HepG2 (cell line): ENCODE measurements around the gene ST6GALNAC3. TPM values are rescaled to one million over a fixed set of nuclear protein-coding genes. Genes with fewer than 3 reads are reported as not detected.

Source experiments
- ATAC-seq: fragments of 200-7000 bp; cut with Tn5 transposase; 3 replicates; pipeline ENCODE4 v1.9.1; 2020; ENCODE audit warnings: mild to moderate bottlenecking, moderate library complexity
- BruUV-seq: library from RNA; stranded (reverse); fragments of 400-500 nt; replicated peaks from 2 replicates; lab custom pipeline; 2021; lab: Mats Ljungman, UMichigan
- CTCF ChIA-PET: fragments of 300-600 bp; formaldehyde crosslinking; extraction: SDS; loops from one replicate; lab custom pipeline; 2021; ENCODE audit warnings: low total read pairs, inconsistent platforms, low intra/inter-chr PET ratio; lab: Yijun Ruan, JAX
- POLR2A ChIA-PET: fragments of 350-600 bp; sonication (Branson Sonifier 250); formaldehyde crosslinking; loops from one replicate; lab custom pipeline; 2020; ENCODE audit warnings: antibody characterized with exemption, inconsistent platforms; lab: Yijun Ruan, JAX
- DNase-seq: peaks from one replicate; pipeline ENCODE4 v3.0.0-alpha.2; 2015; ENCODE audit warnings: low spot score
- FAIRE-seq: peaks from 3 replicates; lab custom pipeline; 2011; peaks lifted over from hg19 to GRCh38; lab: Jason Lieb, UNC
- H2AFZ ChIP-seq: one replicate; pipeline ENCODE4 v1.6.1; 2011; ENCODE audit warnings: low read length, inconsistent platforms
- H3K27ac ChIP-seq: fragments of 300-600 bp; 3 replicates; pipeline ENCODE4 v1.8.0; 2011; ENCODE audit warnings: mixed run types, mild to moderate bottlenecking, mixed read lengths, low read length, inconsistent platforms; ENCODE audit not compliant: insufficient read depth; ENCODE audit errors: extremely low read length
- H3K27me3 ChIP-seq, 2 experiments: fragments of 200-600 bp in 1 of 2; 2 replicates in 1 of 2; 3 replicates in 1 of 2; pipeline versions ENCODE4 v1.6.0 to v1.8.0; 2011; ENCODE audit warnings: low read length in 2 of 2, mild to moderate bottlenecking in 2 of 2, moderate library complexity in 2 of 2, inconsistent platforms in 1 of 2; ENCODE audit not compliant: insufficient read depth in 2 of 2, control insufficient read depth in 1 of 2
- H3K36me3 ChIP-seq, 2 experiments: fragments of 200-600 bp in 1 of 2; replicated peaks in 1 of 2; 2 replicates in 1 of 2; 3 replicates in 1 of 2; pipeline versions ENCODE4 v1.5.1 to v1.8.0; 2011; ENCODE audit warnings: low read length in 2 of 2, inconsistent platforms in 1 of 2; ENCODE audit not compliant: insufficient read depth in 2 of 2, control insufficient read depth in 1 of 2
- H3K4me1 ChIP-seq: 2 replicates; pipeline ENCODE4 v1.5.1; 2012; ENCODE audit warnings: low read length, inconsistent platforms; ENCODE audit not compliant: insufficient read depth
- H3K4me2 ChIP-seq: 2 replicates; pipeline ENCODE4 v1.6.0; 2011; ENCODE audit warnings: low read depth, low read length, inconsistent platforms
- H3K4me3 ChIP-seq, 3 experiments: fragments of 200-600 bp in 1 of 3; sonication (generic), shearing (Covaris generic) in 1 of 3; replicated peaks in 1 of 3; 2 replicates each; pipeline ENCODE4 v1.5.1; 2011 to 2016; ENCODE audit warnings: low read length in 3 of 3, inconsistent platforms in 2 of 3, low read depth in 2 of 3, mild to moderate bottlenecking in 2 of 3, control low read depth in 1 of 3, mixed read lengths in 1 of 3; ENCODE audit not compliant: insufficient read depth in 1 of 3
- H3K79me2 ChIP-seq: one replicate; pipeline ENCODE4 v1.6.1; 2011; ENCODE audit warnings: low read length, inconsistent platforms; ENCODE audit not compliant: insufficient read depth
- H3K9ac ChIP-seq: 2 replicates; pipeline ENCODE4 v1.6.0; 2011; ENCODE audit warnings: mild to moderate bottlenecking, low read depth, low read length, inconsistent platforms; ENCODE audit not compliant: insufficient read depth
- H3K9me3 ChIP-seq: 2 replicates; pipeline ENCODE4 v1.5.1; 2012; ENCODE audit warnings: mild to moderate bottlenecking, low read length
- H4K20me1 ChIP-seq: 2 replicates; pipeline ENCODE4 v1.6.0; 2011; ENCODE audit warnings: inconsistent platforms, mild to moderate bottlenecking, low read length, moderate library complexity; ENCODE audit not compliant: insufficient read depth
- ATF6 ChIP-seq: sonication (generic); formaldehyde crosslinking; conservative IDR thresholded peaks from 2 replicates; pipeline ENCODE4 v1.4.0; 2020; ENCODE audit warnings: missing genetic modification reagents
- CHCHD3 ChIP-seq: sonication (generic); formaldehyde crosslinking; IDR thresholded peaks from 2 replicates; pipeline ENCODE4 v1.8.0; 2022; ENCODE audit warnings: mild to moderate bottlenecking, missing genetic modification reagents, moderate library complexity
- EHMT2 ChIP-seq: fragments of 200-600 bp; sonication (generic); IDR thresholded peaks from 2 replicates; pipeline ENCODE4 v1.7.0; 2017; ENCODE audit warnings: antibody characterized with exemption, low read depth, low read length, borderline replicate concordance
- ETS1 ChIP-seq: sonication (generic); formaldehyde crosslinking; IDR thresholded peaks from 2 replicates; pipeline ENCODE4 v1.4.0; 2020; ENCODE audit warnings: missing genetic modification reagents
- GLI4 ChIP-seq: sonication (generic); formaldehyde crosslinking; IDR thresholded peaks from 2 replicates; pipeline ENCODE4 v1.5.1; 2020; ENCODE audit warnings: missing genetic modification reagents, mild to moderate bottlenecking, moderate library complexity, borderline replicate concordance
- KDM6A ChIP-seq: IDR thresholded peaks from 2 replicates; pipeline ENCODE4 v1.6.1; 2016; ENCODE audit warnings: low read depth
- NCOA1 ChIP-seq: sonication (generic); formaldehyde crosslinking; IDR thresholded peaks from 2 replicates; pipeline ENCODE4 v1.9.0; 2021; ENCODE audit warnings: missing genetic modification reagents
- PLSCR1 ChIP-seq: sonication (generic); formaldehyde crosslinking; IDR thresholded peaks from 2 replicates; pipeline ENCODE4 v1.5.0; 2020; ENCODE audit warnings: missing genetic modification reagents, mild to moderate bottlenecking, borderline replicate concordance
- SKI ChIP-seq: fragments of 450-650 bp; IDR thresholded peaks from one replicate; pipeline ENCODE4 v1.6.1; 2018; ENCODE audit warnings: mild to moderate bottlenecking; ENCODE audit not compliant: partially characterized antibody
- SMAD1 ChIP-seq: sonication (generic); formaldehyde crosslinking; IDR thresholded peaks from 2 replicates; pipeline ENCODE4 v1.4.0; 2020; ENCODE audit warnings: missing genetic modification reagents, low read depth, mild to moderate bottlenecking, borderline replicate concordance
- SMARCE1 ChIP-seq: fragments of 450-650 bp; IDR thresholded peaks from 2 replicates; pipeline ENCODE4 v1.6.1; 2017; ENCODE audit warnings: borderline replicate concordance
- ZEB1 ChIP-seq: IDR thresholded peaks from 2 replicates; pipeline ENCODE4 v1.6.1; 2012; ENCODE audit warnings: mild to moderate bottlenecking, low read depth, inconsistent platforms; ENCODE audit not compliant: insufficient replicate concordance
- ZFP90 ChIP-seq: sonication (generic); formaldehyde crosslinking; IDR thresholded peaks from 2 replicates; pipeline ENCODE4 v1.8.0; 2022; ENCODE audit warnings: missing genetic modification reagents, mild to moderate bottlenecking, inconsistent platforms, borderline replicate concordance
- ZFX ChIP-seq: sonication (generic); formaldehyde crosslinking; IDR thresholded peaks from 2 replicates; pipeline ENCODE4 v1.4.0; 2020; ENCODE audit warnings: mild to moderate bottlenecking, low read depth, missing genetic modification reagents, moderate library complexity
- ZNF136 ChIP-seq: sonication (generic); formaldehyde crosslinking; IDR thresholded peaks from 2 replicates; pipeline ENCODE4 v1.8.1; 2022; ENCODE audit warnings: low read depth, mild to moderate bottlenecking, moderate library complexity, missing genetic modification reagents
- ZNF616 ChIP-seq: sonication (generic); formaldehyde crosslinking; IDR thresholded peaks from 2 replicates; pipeline ENCODE4 v1.5.0; 2020; ENCODE audit warnings: low read depth, mild to moderate bottlenecking, missing genetic modification reagents
- ZNF629 ChIP-seq: sonication (generic); formaldehyde crosslinking; conservative IDR thresholded peaks from 2 replicates; pipeline ENCODE4 v1.5.0; 2020; ENCODE audit warnings: missing genetic modification reagents
- WGBS: methylation state at CpG from one replicate; pipeline ENCODE4 v1.1.6; 2017; ENCODE audit warnings: low lambda C conversion rate; 5-methylcytosine and 5-hydroxymethylcytosine counted together
- in situ Hi-C: cut with HindIII; loops from 2 replicates; pipeline ENCODE4 v1.10.0; 2017; ENCODE audit warnings: low pct_unique_long_range_greater_than_20kb; ENCODE audit not compliant: extremely low pct_ligation_motif_present
- intact Hi-C: fragments of 100-400 bp; cut with micrococcal nuclease; formaldehyde crosslinking; loops from one replicate; pipeline ENCODE4 v1.10.0; 2022; ENCODE audit not compliant: unreplicated experiment
- polyA plus RNA-seq, 8 experiments: library from polyadenylated mRNA; depleted of rRNA in 3 of 8; stranded (reverse) in 7 of 8; unstranded in 1 of 8; fragments of >200 nt; fragmentation: Illumina TruSeq in 4 of 8; extraction: Trizol in 4 of 8; gene quantifications; 2 replicates each; pipeline versions ENCODE4 v1.2.1 to v1.2.3, GENCODE V29; 2011 to 2016; ENCODE audit warnings: low read depth in 4 of 8, missing spikeins in 1 of 8, mixed read lengths in 1 of 8; ENCODE audit not compliant: insufficient read depth in 1 of 8
- total RNA-seq, 5 experiments: library from RNA; depleted of rRNA; stranded (reverse); fragments of >200 nt; fragmentation: Illumina TruSeq; extraction: Trizol; gene quantifications; 2 replicates each; pipeline ENCODE4 v1.2.3, GENCODE V29; 2016; ENCODE audit warnings: low read depth in 1 of 5

Gene ST6GALNAC3
- total and polyA plus RNA-seq, 2 of the 13 experiments (the other 11 are each of a cell fraction or from before 2014, with no cell fraction given), result not detected

GRCh38 chr1:76137746-76138145, 63.2 kb downstream of the ST6GALNAC3 start:
- H3K9ac ChIP-seq, result no peak overlapping the region
- H3K4me2 ChIP-seq, result no peak overlapping the region
- H3K4me3 ChIP-seq, result no peak overlapping the region
- intact Hi-C loops, result no loop called here
- H3K9me3 ChIP-seq, result no peaks in the 10 kb centered on the region
- ATAC-seq, result no peak
- H3K4me1 ChIP-seq, result no peaks in the 10 kb centered on the region
- TF ChIP-seq CHCHD3 (CRISPR knock-in tag) (no peak), PLSCR1 (no peak), ZFP90 (CRISPR knock-in tag) (no peak), ZNF629 (CRISPR knock-in tag) (no peak), KDM6A (CRISPR knock-in tag) (no peak), SKI (no peak)
- TF ChIP-seq, all 625 proteins: peak for 0
- H3K27ac ChIP-seq, result no peak overlapping the region
- H4K20me1 ChIP-seq, result no peaks in the 10 kb centered on the region
- H3K27me3 ChIP-seq, result no peaks in the 10 kb centered on the region; a peak in 1 of 5 replicates
- in situ Hi-C loops, result no loop called here
- BruUV-seq, result no TSS peak
- no peaks in the 10 kb centered on the region for H3K36me3 ChIP-seq
- FAIRE-seq (no peak), DNase-seq (no peak)
- no peaks in the 10 kb centered on the region for H3K79me2 ChIP-seq
- ChIA-PET CTCF (no interaction called here), POLR2A (no interaction called here)
- WGBS, result 0% methylated on average over 3 of the region's 3 CpGs
- H2AFZ ChIP-seq, result no peak overlapping the region

GRCh38 chr1:76138217-76138616, 63.7 kb downstream of the ST6GALNAC3 start:
- no peaks in the 10 kb centered on the region; a peak in 1 of 5 replicates for H3K27me3 ChIP-seq
- H3K27ac ChIP-seq, result no peak overlapping the region
- POLR2A ChIA-PET, result no interaction called here
- DNase-seq (no peak), ATAC-seq (no peak), FAIRE-seq (no peak)
- no peaks in the 10 kb centered on the region for H3K9me3 ChIP-seq
- no peaks in the 10 kb centered on the region for H3K36me3 ChIP-seq
- H3K4me1 ChIP-seq, result no peaks in the 10 kb centered on the region
- no TSS peak for BruUV-seq
- intact Hi-C loops (no loop called here), in situ Hi-C loops (no loop called here)
- no peaks in the 10 kb centered on the region for H4K20me1 ChIP-seq
- H3K4me2 ChIP-seq, result no peak overlapping the region
- no peak overlapping the region for H3K9ac ChIP-seq
- no peak overlapping the region for H3K4me3 ChIP-seq
- WGBS, result 0% methylated on average over 1 of the region's 1 CpG
- H2AFZ ChIP-seq, result no peak overlapping the region
- H3K79me2 ChIP-seq, result no peaks in the 10 kb centered on the region
- CTCF ChIA-PET, result no interaction called here
- no peak for TF ChIP-seq ZEB1
- no peak for TF ChIP-seq ZNF616
- TF ChIP-seq EHMT2, result no peak
- TF ChIP-seq GLI4 (CRISPR knock-in tag), result no peak
- TF ChIP-seq ZNF136 (CRISPR knock-in tag), result no peak
- TF ChIP-seq SMAD1 (CRISPR knock-in tag), result no peak
- no peak for TF ChIP-seq ATF6 (CRISPR knock-in tag)
- TF ChIP-seq SMARCE1, result no peak
- TF ChIP-seq ETS1, result no peak
- no peak for TF ChIP-seq ZFX (CRISPR knock-in tag)
- TF ChIP-seq NCOA1, result no peak
